Measurements from ENCODE around the gene SRPRB. TPM values are rescaled to one million over a fixed set of nuclear protein-coding genes. Genes with fewer than 3 reads are reported as not detected.
"Not testable (repeated sequence)": the region's sequence is repeated elsewhere in the genome, so short reads cannot be mapped to it uniquely, and the experiment has no call there.

The SRPRB gene
- total and polyA plus RNA-seq, 2 donors from 2014 or later, result 47.9 to 58.8 TPM

GRCh38 chr3:133779626-133780203 is 25.9 kb upstream of the SRPRB start:
- no peak overlapping the region for H3K9ac ChIP-seq (ENCODE audit: low read length in 3 of 3)
- no peak for TF ChIP-seq CTCF (IDR thresholded peaks at IDR 0.05; ENCODE audit: borderline replicate concordance, extremely low read depth, insufficient read depth)
- no peaks in the 10 kb centered on the region for H3K36me3 ChIP-seq (ENCODE audit: control insufficient read depth in 2 of 3, insufficient read depth in 3 of 3, low read length in 3 of 3)
- peaks cover 2% of the 10 kb centered on the region for H3K27me3 ChIP-seq (ENCODE audit: control insufficient read depth, insufficient read depth, low read length)
- DNase-seq (no peak), FAIRE-seq (no peak)
- H3K4me1 ChIP-seq (ENCODE audit: control insufficient read depth in 2 of 3, insufficient read depth in 2 of 3, low read depth in 1 of 3, low read length in 3 of 3), result no peaks in the 10 kb centered on the region
- no peak overlapping the region for H3K4me3 ChIP-seq (ENCODE audit: low read length in 3 of 3)
- intact Hi-C loops (cut with DNase I), result no loop called here
- H3K27ac ChIP-seq (ENCODE audit: low read depth in 2 of 2, low read length in 2 of 2), result no peak overlapping the region
- no peaks in the 10 kb centered on the region for H3K9me3 ChIP-seq (ENCODE audit: control insufficient read depth in 2 of 3, insufficient read depth in 1 of 3, low read length in 3 of 3)

GRCh38 chr3:133780756-133781155 is 24.9 kb upstream of the SRPRB start:
- intact Hi-C loops (cut with DNase I); H3K27me3 ChIP-seq (ENCODE audit: control insufficient read depth, insufficient read depth, low read length); H3K9ac ChIP-seq (ENCODE audit: low read length in 3 of 3); H3K27ac ChIP-seq (ENCODE audit: low read depth in 2 of 2, low read length in 2 of 2); H3K9me3 ChIP-seq (ENCODE audit: control insufficient read depth in 2 of 3, insufficient read depth in 1 of 3, low read length in 3 of 3); H3K4me3 ChIP-seq (ENCODE audit: low read length in 3 of 3); DNase-seq; H3K36me3 ChIP-seq (ENCODE audit: control insufficient read depth in 2 of 3, insufficient read depth in 3 of 3, low read length in 3 of 3); FAIRE-seq; H3K4me1 ChIP-seq (ENCODE audit: control insufficient read depth in 2 of 3, insufficient read depth in 2 of 3, low read depth in 1 of 3, low read length in 3 of 3): not testable (repeated sequence)

- no peak overlapping the region for H3K27ac ChIP-seq (ENCODE audit: low read depth in 2 of 2, low read length in 2 of 2)
- H3K4me3 ChIP-seq (ENCODE audit: low read length in 3 of 3), result no peak overlapping the region
- intact Hi-C loops (cut with DNase I), result no loop called here
- DNase-seq (no peak), FAIRE-seq (no peak)
- no peaks in the 10 kb centered on the region for H3K36me3 ChIP-seq (ENCODE audit: control insufficient read depth in 2 of 3, insufficient read depth in 3 of 3, low read length in 3 of 3)
- H3K9ac ChIP-seq (ENCODE audit: low read length in 3 of 3), result no peak overlapping the region
- H3K27me3 ChIP-seq (ENCODE audit: control insufficient read depth, insufficient read depth, low read length), result peaks cover 2% of the 10 kb centered on the region
- no peak for TF ChIP-seq CTCF (IDR thresholded peaks at IDR 0.05; ENCODE audit: borderline replicate concordance, extremely low read depth, insufficient read depth)
- H3K9me3 ChIP-seq (ENCODE audit: control insufficient read depth in 2 of 3, insufficient read depth in 1 of 3, low read length in 3 of 3), result no peaks in the 10 kb centered on the region
- no peaks in the 10 kb centered on the region for H3K4me1 ChIP-seq (ENCODE audit: control insufficient read depth in 2 of 3, insufficient read depth in 2 of 3, low read depth in 1 of 3, low read length in 3 of 3)
Measured at GRCh38 chr3:133781570-133781969, 24.0 kb upstream of the SRPRB start.

GRCh38 chr3:133782454-133782853 is 23.2 kb upstream of the SRPRB start:
- Histone ChIP-seq H3K4me1 (ENCODE audit: control insufficient read depth in 2 of 3, insufficient read depth in 2 of 3, low read depth in 1 of 3, low read length in 3 of 3) (no peaks in the 10 kb centered on the region), H3K27me3 (ENCODE audit: control insufficient read depth, insufficient read depth, low read length) (peaks cover 2% of the 10 kb centered on the region), H3K4me3 (ENCODE audit: low read length in 3 of 3) (no peak overlapping the region), H3K27ac (ENCODE audit: low read depth in 2 of 2, low read length in 2 of 2) (no peak overlapping the region), H3K9ac (ENCODE audit: low read length in 3 of 3) (no peak overlapping the region), H3K36me3 (ENCODE audit: control insufficient read depth in 2 of 3, insufficient read depth in 3 of 3, low read length in 3 of 3) (no peaks in the 10 kb centered on the region), H3K9me3 (ENCODE audit: control insufficient read depth in 2 of 3, insufficient read depth in 1 of 3, low read length in 3 of 3) (no peaks in the 10 kb centered on the region)
- TF ChIP-seq CTCF (IDR thresholded peaks at IDR 0.05; ENCODE audit: borderline replicate concordance, extremely low read depth, insufficient read depth), result no peak
- intact Hi-C loops (cut with DNase I), result no loop called here
- DNase-seq (no peak), FAIRE-seq (no peak)

Data from kidney (tissue), 14 donors.